GM21390 (cell line): ENCODE results near the gene NHEJ1.

Experiments used
- ATAC-seq: cut with Tn5 transposase; IDR thresholded peaks from one replicate; pipeline ENCODE4 v1.9.1; 2021; ENCODE audit not compliant: unreplicated experiment

Gene NHEJ1

GRCh38 chr2:219124381-219125110, 36.1 kb downstream of the NHEJ1 start:
- no peak for ATAC-seq

GRCh38 chr2:219123356-219124135, 37.1 kb downstream of the NHEJ1 start:
- no peak for ATAC-seq

- ATAC-seq: no peak
Measured at GRCh38 chr2:219122202-219122980, 38.2 kb downstream of the NHEJ1 start.

- no peak for ATAC-seq
Measured at GRCh38 chr2:219120082-219120481, 40.5 kb downstream of the NHEJ1 start.

GRCh38 chr2:219119422-219120043, 41.1 kb downstream of the NHEJ1 start:
- ATAC-seq: no peak

- ATAC-seq: no peak
Measured at GRCh38 chr2:219118504-219118903, 42.1 kb downstream of the NHEJ1 start.

GRCh38 chr2:219116776-219117646, 43.6 kb downstream of the NHEJ1 start:
- no peak for ATAC-seq

GRCh38 chr2:219112651-219113338, 47.8 kb downstream of the NHEJ1 start:
- no peak for ATAC-seq

GRCh38 chr2:219112062-219112406, 48.6 kb downstream of the NHEJ1 start:
- ATAC-seq: no peak

GRCh38 chr2:219111375-219112061, 49.1 kb downstream of the NHEJ1 start:
- no peak for ATAC-seq

- no peak for ATAC-seq
Measured at GRCh38 chr2:219109471-219109870, 51.1 kb downstream of the NHEJ1 start.

- ATAC-seq: no peak
Measured at GRCh38 chr2:219107758-219108157, 52.9 kb downstream of the NHEJ1 start.

- ATAC-seq: no peak
Measured at GRCh38 chr2:219106251-219106650, 54.4 kb downstream of the NHEJ1 start.

- no peak for ATAC-seq
Measured at GRCh38 chr2:219104107-219105035, 56.2 kb downstream of the NHEJ1 start.

GRCh38 chr2:219099329-219099728, 61.3 kb downstream of the NHEJ1 start:
- ATAC-seq: no peak

- ATAC-seq: no peak
Measured at GRCh38 chr2:219095406-219095935, 65.1 kb downstream of the NHEJ1 start.

GRCh38 chr2:219094171-219094570, 66.4 kb downstream of the NHEJ1 start:
- no peak for ATAC-seq
